Measurements from ENCODE around the gene ATAD2B.

Gene ATAD2B

DNA sequence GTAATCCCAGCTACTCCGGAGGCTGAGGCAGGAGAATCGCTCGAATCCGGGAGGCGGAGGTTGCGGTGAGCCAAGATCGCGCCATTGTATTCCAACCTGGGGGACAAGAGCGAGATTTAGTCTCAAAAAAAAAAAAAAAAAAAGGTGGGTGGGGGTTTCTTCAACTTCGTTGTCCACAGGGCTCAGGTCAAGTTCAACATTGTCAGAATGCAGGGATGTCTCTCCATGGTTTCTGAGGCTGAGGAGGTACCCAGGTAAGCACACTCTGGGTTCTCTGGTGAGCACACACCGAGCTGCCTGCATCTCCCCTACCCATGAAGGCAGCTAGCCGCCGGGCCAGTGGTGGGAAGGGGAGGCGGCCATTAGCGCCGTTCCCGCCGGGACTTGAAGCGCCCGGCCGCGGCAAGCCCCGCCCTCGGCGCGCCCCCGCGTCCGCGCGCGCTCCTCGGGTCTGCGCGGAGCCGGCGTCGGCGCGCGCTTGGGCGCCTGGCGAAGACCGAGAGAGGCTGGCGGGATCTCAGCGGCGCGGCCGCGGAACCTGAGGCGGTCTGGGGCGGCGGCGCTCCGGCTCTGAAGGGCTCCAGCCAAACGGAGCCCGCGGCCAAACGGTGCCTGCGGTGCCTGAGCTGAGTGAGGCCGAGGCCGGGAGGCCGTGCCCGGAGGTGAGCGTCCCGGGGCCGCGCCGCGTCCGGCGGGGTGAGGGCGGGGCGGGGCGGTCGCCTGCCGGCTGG is 13.2 kb upstream of the ATAD2B start, which contains the start of gene UBXN2A:
Gene UBXN2A (plus strand): TSS at position 477 of the 731 bp plus-strand sequence. CDS start 17,852 bp downstream, outside the sequence.
- H3K27me3 ChIP-seq (ENCODE audit: control insufficient read depth, insufficient read depth, low read length) = no peaks in the 10 kb centered on the region
- H3K9ac ChIP-seq (ENCODE audit: low read depth, low read length) = peak within 1 kb of the TSS; percentile 95
- peaks cover 26% of the 10 kb centered on the region for H3K4me1 ChIP-seq (ENCODE audit: control insufficient read depth, insufficient read depth, low read length)
- H3K9me3 ChIP-seq (replicated peaks; ENCODE audit: low read length) = no peaks in the 10 kb centered on the region
- no peaks in the 10 kb centered on the region for H3K36me3 ChIP-seq (ENCODE audit: insufficient read depth, low read length)
- H3K4me3 ChIP-seq (ENCODE audit: low read length) = peak within 1 kb of the TSS; percentile 93
- peak within 1 kb of the TSS; percentile 99 for H3K4me2 ChIP-seq (ENCODE audit: low read length)

DNA sequence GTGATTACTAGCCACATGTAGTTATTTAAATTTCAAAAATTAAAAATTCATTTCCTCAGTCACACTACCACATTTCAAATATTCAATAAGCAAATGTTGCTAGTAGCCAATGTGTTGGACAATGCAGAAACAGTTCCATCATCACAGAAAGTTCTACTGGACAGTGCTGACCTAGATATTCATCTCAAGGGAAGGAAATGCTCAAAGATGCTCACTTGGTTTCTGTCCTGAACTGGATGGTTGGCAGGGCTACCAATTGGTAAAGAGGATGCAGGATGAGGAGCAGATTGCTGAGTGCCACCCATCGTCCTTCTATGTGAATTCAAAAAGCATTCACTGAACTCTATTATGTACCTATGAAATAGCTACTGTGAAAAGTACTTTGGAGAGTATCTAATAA is 7.3 kb upstream of the ATAD2B start:
- Histone ChIP-seq H3K4me3 (ENCODE audit: low read length) (no peak overlapping the region), H3K4me1 (ENCODE audit: control insufficient read depth, insufficient read depth, low read length) (peaks cover 2% of the 10 kb centered on the region), H3K27me3 (ENCODE audit: control insufficient read depth, insufficient read depth, low read length) (no peaks in the 10 kb centered on the region), H3K36me3 (ENCODE audit: insufficient read depth, low read length) (no peaks in the 10 kb centered on the region), H3K9me3 (replicated peaks; ENCODE audit: low read length) (no peaks in the 10 kb centered on the region), H3K9ac (ENCODE audit: low read depth, low read length) (no peak overlapping the region), H3K4me2 (ENCODE audit: low read length) (no peak overlapping the region)

DNA sequence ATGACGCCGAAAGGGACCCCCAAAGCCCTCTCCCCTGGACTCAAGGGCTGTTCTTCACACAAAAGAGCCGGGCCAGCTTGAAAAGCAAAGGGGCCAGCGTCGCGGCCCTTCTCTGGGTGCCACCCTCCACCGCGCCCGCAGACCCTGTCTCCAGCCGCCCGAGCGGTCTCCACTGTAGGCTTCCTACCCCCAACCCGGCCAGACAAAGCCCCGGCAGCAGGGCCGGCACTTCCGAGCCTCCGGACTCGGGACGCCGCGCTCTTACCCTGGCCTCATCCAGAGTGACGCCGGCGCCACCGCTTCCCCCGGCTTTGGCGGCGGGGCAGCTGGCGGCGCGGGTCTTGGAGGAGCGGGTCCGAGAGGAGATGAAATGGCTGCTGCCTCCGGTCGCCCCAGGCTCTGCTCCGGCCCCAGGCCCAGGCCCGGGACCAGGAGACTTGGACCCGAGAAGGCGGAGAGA is 603 bp downstream of the ATAD2B start:
- no peaks in the 10 kb centered on the region for H3K27me3 ChIP-seq (ENCODE audit: control insufficient read depth, insufficient read depth, low read length)
- H3K4me3 ChIP-seq (ENCODE audit: low read length) = peak overlapping the region; percentile 80
- H3K9me3 ChIP-seq (replicated peaks; ENCODE audit: low read length) = no peaks in the 10 kb centered on the region
- peaks cover 8% of the 10 kb centered on the region for H3K4me1 ChIP-seq (ENCODE audit: control insufficient read depth, insufficient read depth, low read length)
- H3K36me3 ChIP-seq (ENCODE audit: insufficient read depth, low read length) = no peaks in the 10 kb centered on the region
- peak overlapping the region; percentile 95 for H3K9ac ChIP-seq (ENCODE audit: low read depth, low read length)
- peak overlapping the region; percentile 85 for H3K4me2 ChIP-seq (ENCODE audit: low read length)

DNA sequence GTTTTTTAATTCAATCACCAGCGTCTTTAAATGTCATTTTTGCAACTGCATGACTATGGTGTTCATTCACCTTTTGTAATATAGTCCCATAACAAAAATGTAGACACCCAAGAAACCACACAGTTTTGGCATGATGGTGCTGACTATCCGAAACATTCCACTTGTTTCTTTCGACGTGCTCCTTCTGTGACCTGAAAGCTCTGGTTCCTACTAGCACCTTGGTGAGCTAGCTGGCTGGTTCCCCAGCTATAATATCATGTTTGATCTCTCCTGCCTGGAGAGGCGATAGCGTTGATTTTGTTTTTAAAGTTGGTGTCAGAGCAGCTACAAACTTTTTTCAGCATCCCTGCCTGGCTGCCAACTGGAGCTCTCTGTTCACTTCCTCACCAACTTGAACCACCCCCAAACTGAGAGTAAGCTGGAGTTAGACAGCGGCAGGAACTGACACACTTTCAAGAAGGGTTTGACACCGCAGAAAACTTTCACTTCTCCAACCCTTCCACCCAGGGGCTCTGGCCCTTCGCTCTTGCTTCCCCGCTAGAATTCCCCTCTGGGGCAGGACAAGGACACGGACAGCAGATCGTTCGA is 1.1 kb downstream of the ATAD2B start:
- peak overlapping the region; percentile 80 for H3K4me3 ChIP-seq (ENCODE audit: low read length)
- peak overlapping the region; percentile 85 for H3K4me2 ChIP-seq (ENCODE audit: low read length)
- H3K4me1 ChIP-seq (ENCODE audit: control insufficient read depth, insufficient read depth, low read length) = peaks cover 8% of the 10 kb centered on the region
- H3K9me3 ChIP-seq (replicated peaks; ENCODE audit: low read length) = no peaks in the 10 kb centered on the region
- no peaks in the 10 kb centered on the region for H3K36me3 ChIP-seq (ENCODE audit: insufficient read depth, low read length)
- H3K27me3 ChIP-seq (ENCODE audit: control insufficient read depth, insufficient read depth, low read length) = no peaks in the 10 kb centered on the region
- peak overlapping the region; percentile 95 for H3K9ac ChIP-seq (ENCODE audit: low read depth, low read length)

DNA sequence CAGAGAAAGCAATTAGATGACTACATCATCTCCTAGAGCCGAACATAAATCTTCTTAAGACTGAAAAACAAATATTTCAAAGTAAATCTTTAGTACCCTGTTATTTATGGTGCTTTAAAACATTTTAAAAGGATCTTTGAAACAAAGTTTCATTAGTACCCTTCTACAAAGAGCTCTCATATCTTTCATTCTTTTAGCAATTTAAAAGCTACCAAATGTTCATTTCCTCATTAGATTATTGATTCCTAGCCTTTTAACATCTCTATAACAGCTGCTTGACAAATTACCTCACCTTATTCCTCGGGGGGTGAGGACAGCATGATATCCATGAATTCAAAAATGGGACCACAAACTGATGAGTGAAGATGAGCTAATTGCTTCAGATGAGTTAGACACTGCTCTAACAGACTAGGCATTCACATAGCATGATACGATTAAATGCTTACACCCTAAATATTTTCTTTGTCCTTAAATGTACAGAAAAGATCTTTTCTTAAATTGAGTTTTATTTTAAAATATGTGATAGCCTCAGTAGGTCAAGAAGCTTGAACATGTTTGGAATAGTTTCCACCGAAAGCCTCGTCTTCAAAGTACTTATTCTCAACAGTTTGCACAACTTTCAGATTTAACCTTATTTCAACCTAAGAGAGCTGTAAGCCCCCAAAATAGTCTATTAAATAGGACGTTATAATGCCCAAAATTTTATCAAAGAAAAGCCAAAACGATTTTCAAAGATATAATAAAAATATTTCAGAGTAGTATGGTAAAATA is 2.1 kb downstream of the ATAD2B start:
- no peaks in the 10 kb centered on the region for H3K9me3 ChIP-seq (replicated peaks; ENCODE audit: low read length)
- peak overlapping the region; percentile 80 for H3K4me3 ChIP-seq (ENCODE audit: low read length)
- peak overlapping the region; percentile 85 for H3K4me2 ChIP-seq (ENCODE audit: low read length)
- H3K4me1 ChIP-seq (ENCODE audit: control insufficient read depth, insufficient read depth, low read length) = peaks cover 8% of the 10 kb centered on the region
- H3K27me3 ChIP-seq (ENCODE audit: control insufficient read depth, insufficient read depth, low read length) = no peaks in the 10 kb centered on the region
- peak overlapping the region; percentile 95 for H3K9ac ChIP-seq (ENCODE audit: low read depth, low read length)
- no peaks in the 10 kb centered on the region for H3K36me3 ChIP-seq (ENCODE audit: insufficient read depth, low read length)

DNA sequence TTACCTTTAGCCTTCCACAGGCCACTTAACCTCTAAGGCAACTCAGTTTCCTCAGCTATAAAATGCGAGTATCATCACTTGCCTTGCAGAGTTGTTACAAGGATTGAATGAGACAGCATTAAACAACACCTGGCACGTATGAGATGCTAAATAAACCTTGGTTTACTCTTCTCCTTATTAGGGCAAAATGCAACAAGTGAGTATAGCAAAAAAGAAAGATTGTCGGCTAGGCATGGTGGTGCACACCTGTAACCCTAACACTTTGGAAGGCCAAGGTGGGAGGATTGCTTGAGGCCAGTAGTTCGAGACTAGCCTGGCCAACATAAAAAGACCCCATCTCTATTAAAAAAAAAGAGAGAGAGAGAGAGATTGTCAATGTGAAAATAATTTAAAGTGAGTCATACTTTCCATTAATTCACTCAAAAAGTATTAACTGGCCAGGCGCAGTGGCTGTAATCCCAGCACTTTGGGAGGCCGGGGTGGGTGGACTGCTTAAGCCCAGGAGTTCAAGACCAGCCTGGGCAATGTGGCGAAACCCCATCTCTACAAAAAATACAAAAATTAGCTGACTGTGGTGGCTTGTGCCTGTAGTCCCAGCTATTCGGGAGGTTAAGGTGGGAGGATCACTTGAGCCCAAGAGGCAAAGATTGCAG is 8.0 kb downstream of the ATAD2B start:
- Histone ChIP-seq H3K9ac (ENCODE audit: low read depth, low read length) (no peak overlapping the region), H3K4me3 (ENCODE audit: low read length) (no peak overlapping the region), H3K4me1 (ENCODE audit: control insufficient read depth, insufficient read depth, low read length) (no peaks in the 10 kb centered on the region), H3K9me3 (replicated peaks; ENCODE audit: low read length) (no peaks in the 10 kb centered on the region), H3K4me2 (ENCODE audit: low read length) (no peak overlapping the region), H3K36me3 (ENCODE audit: insufficient read depth, low read length) (no peaks in the 10 kb centered on the region), H3K27me3 (ENCODE audit: control insufficient read depth, insufficient read depth, low read length) (no peaks in the 10 kb centered on the region)

GRCh38 chr2:23916727-23917405 is 10.1 kb downstream of the ATAD2B start:
- Histone ChIP-seq H3K36me3 (ENCODE audit: insufficient read depth, low read length) (no peaks in the 10 kb centered on the region), H3K4me2 (ENCODE audit: low read length) (no peak overlapping the region), H3K9me3 (replicated peaks; ENCODE audit: low read length) (no peaks in the 10 kb centered on the region), H3K4me1 (ENCODE audit: control insufficient read depth, insufficient read depth, low read length) (no peaks in the 10 kb centered on the region), H3K4me3 (ENCODE audit: low read length) (no peak overlapping the region), H3K9ac (ENCODE audit: low read depth, low read length) (no peak overlapping the region), H3K27me3 (ENCODE audit: control insufficient read depth, insufficient read depth, low read length) (no peaks in the 10 kb centered on the region)

DNA sequence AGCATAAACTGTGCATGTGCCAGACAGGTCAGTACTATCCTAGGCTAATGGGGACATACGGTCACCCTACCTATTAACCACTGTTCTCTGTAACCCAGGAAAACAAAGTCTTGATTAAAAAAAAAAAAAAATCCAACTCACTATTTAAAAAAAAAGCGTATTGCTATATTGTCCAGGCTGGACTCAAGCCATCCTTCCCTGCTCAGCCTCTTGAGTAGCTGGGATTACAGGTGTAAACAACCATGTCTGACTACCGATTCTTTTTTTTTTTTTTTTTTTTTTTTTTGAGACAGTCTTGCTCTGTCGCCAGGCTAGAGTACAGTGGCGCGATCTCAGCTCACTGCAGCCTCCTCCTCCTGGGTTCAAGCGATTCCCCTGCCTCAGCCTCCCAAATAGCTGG is 11.6 kb downstream of the ATAD2B start:
- Histone ChIP-seq H3K4me3 (ENCODE audit: low read length) (no peak overlapping the region), H3K9me3 (replicated peaks; ENCODE audit: low read length) (no peaks in the 10 kb centered on the region), H3K27me3 (ENCODE audit: control insufficient read depth, insufficient read depth, low read length) (no peaks in the 10 kb centered on the region), H3K4me1 (ENCODE audit: control insufficient read depth, insufficient read depth, low read length) (no peaks in the 10 kb centered on the region), H3K4me2 (ENCODE audit: low read length) (no peak overlapping the region), H3K36me3 (ENCODE audit: insufficient read depth, low read length) (no peaks in the 10 kb centered on the region), H3K9ac (ENCODE audit: low read depth, low read length) (no peak overlapping the region)

- H3K36me3 ChIP-seq (ENCODE audit: insufficient read depth, low read length) = no peaks in the 10 kb centered on the region
- no peak overlapping the region for H3K4me2 ChIP-seq (ENCODE audit: low read length)
- no peak overlapping the region for H3K4me3 ChIP-seq (ENCODE audit: low read length)
- no peaks in the 10 kb centered on the region for H3K27me3 ChIP-seq (ENCODE audit: control insufficient read depth, insufficient read depth, low read length)
- H3K4me1 ChIP-seq (ENCODE audit: control insufficient read depth, insufficient read depth, low read length) = no peaks in the 10 kb centered on the region
- no peaks in the 10 kb centered on the region for H3K9me3 ChIP-seq (replicated peaks; ENCODE audit: low read length)
- no peak overlapping the region for H3K9ac ChIP-seq (ENCODE audit: low read depth, low read length)
Measured at GRCh38 chr2:23912054-23912453, 14.9 kb downstream of the ATAD2B start.

DNA sequence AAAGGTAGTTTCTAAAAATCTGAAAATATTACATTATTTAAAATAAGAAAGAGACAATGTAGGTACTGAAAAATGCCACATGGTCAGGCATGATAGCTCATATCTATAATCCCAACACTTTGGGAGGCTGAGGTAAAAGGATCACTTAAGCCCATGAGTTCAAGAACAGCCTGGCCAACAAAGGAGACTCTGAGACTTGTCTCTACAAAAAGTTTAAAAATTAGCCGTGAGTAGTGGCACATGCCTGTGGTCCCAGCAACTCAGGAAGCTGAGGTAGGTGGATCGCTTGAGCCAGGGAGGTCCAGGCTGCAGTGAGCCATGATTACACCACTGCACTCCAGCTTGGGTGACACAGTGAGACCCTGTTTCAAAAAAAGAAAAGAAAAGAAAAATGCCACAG is 21.8 kb downstream of the ATAD2B start:
- no peaks in the 10 kb centered on the region for H3K9me3 ChIP-seq (replicated peaks; ENCODE audit: low read length)
- H3K4me2 ChIP-seq (ENCODE audit: low read length) = no peak overlapping the region
- H3K4me3 ChIP-seq (ENCODE audit: low read length) = no peak overlapping the region
- peaks cover 24% of the 10 kb centered on the region for H3K4me1 ChIP-seq (ENCODE audit: control insufficient read depth, insufficient read depth, low read length)
- H3K9ac ChIP-seq (ENCODE audit: low read depth, low read length) = no peak overlapping the region
- no peaks in the 10 kb centered on the region for H3K36me3 ChIP-seq (ENCODE audit: insufficient read depth, low read length)
- no peaks in the 10 kb centered on the region for H3K27me3 ChIP-seq (ENCODE audit: control insufficient read depth, insufficient read depth, low read length)

DNA sequence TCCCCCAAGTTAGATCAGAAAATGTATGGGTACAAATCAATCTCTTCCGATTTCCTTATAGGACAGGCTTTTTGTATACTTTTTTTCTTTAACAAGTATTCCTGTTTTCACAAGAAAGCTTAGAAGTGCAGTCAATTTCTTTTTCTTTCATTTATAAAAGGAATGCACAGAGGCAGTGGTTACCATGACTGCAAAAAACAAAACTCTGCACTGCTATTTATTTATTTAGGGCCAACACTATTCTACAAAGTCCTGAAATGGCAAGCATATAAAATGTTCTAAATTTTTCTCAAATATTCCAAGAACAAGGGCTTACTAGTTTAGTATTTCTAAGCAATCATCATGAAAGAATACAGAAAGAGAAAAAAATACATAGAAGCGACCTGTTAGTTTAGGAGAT is 22.2 kb downstream of the ATAD2B start:
- no peaks in the 10 kb centered on the region for H3K9me3 ChIP-seq (replicated peaks; ENCODE audit: low read length)
- no peak overlapping the region for H3K9ac ChIP-seq (ENCODE audit: low read depth, low read length)
- H3K36me3 ChIP-seq (ENCODE audit: insufficient read depth, low read length) = no peaks in the 10 kb centered on the region
- no peaks in the 10 kb centered on the region for H3K27me3 ChIP-seq (ENCODE audit: control insufficient read depth, insufficient read depth, low read length)
- H3K4me3 ChIP-seq (ENCODE audit: low read length) = no peak overlapping the region
- H3K4me2 ChIP-seq (ENCODE audit: low read length) = no peak overlapping the region
- H3K4me1 ChIP-seq (ENCODE audit: control insufficient read depth, insufficient read depth, low read length) = peaks cover 26% of the 10 kb centered on the region
